BJ (cell line): ENCODE data around the gene HPGD. TPM values are rescaled to one million over a fixed set of nuclear protein-coding genes. Genes with fewer than 3 reads are reported as not detected.
"Not testable (repeated sequence)": the region's sequence is repeated elsewhere in the genome, so short reads cannot be mapped to it uniquely, and the experiment has no call there.

Source experiments
- CTCF ChIA-PET: fragments of 350-600 bp; formaldehyde crosslinking; extraction: SDS; loops from one replicate; lab custom pipeline; 2021; ENCODE audit warnings: antibody characterized with exemption, inconsistent platforms; lab: Yijun Ruan, JAX
- POLR2A ChIA-PET: fragments of 300-600 bp; sonication (Branson Sonifier 250); formaldehyde crosslinking; extraction: SDS; loops from one replicate; lab custom pipeline; 2021; ENCODE audit warnings: antibody characterized with exemption; lab: Charles Lee
- DNase-seq: peaks from one replicate; pipeline ENCODE4 v3.0.0-alpha.2; 2011; ENCODE audit warnings: low read depth
- H3K27me3 ChIP-seq: 2 replicates; pipeline ENCODE4 v1.6.0; 2011; ENCODE audit warnings: low read length; ENCODE audit not compliant: control insufficient read depth, insufficient read depth
- H3K36me3 ChIP-seq: 2 replicates; pipeline ENCODE4 v1.5.1; 2011; ENCODE audit warnings: low read length; ENCODE audit not compliant: control insufficient read depth, insufficient read depth
- H3K4me3 ChIP-seq: 2 replicates; pipeline ENCODE4 v1.5.1; 2011; ENCODE audit warnings: low read depth, mild to moderate bottlenecking, control low read depth, low read length
- CTCF ChIP-seq: IDR thresholded peaks from 2 replicates; pipeline ENCODE4 v1.5.1; 2011; ENCODE audit warnings: low read depth, mild to moderate bottlenecking, control low read depth, inconsistent platforms, low read length, moderate library complexity; ENCODE audit not compliant: insufficient read depth
- polyA plus RNA-seq: library from polyadenylated mRNA; depleted of rRNA; stranded (reverse); fragments of >200 nt; gene quantifications from 2 replicates; pipeline ENCODE4 v1.2.3, GENCODE V29; 2011

The HPGD gene
- polyA plus RNA-seq, 1 experiment = not detected

GRCh38 chr4:174495626-174496025 lies 26.7 kb downstream of the HPGD start:
- H3K4me3 ChIP-seq = no peak overlapping the region
- H3K36me3 ChIP-seq = no peaks in the 10 kb centered on the region
- H3K27me3 ChIP-seq = no peaks in the 10 kb centered on the region
- ChIA-PET POLR2A (no interaction called here), CTCF (no interaction called here)
- DNase-seq = no peak
- TF ChIP-seq CTCF = no peak

GRCh38 chr4:174494726-174495125 lies 27.6 kb downstream of the HPGD start:
- CTCF ChIA-PET = no interaction called here
- TF ChIP-seq CTCF = no peak

GRCh38 chr4:174494146-174494545 lies 28.1 kb downstream of the HPGD start:
- ChIA-PET CTCF (no interaction called here), POLR2A (no interaction called here)

More at GRCh38 chr4:174494726-174495125, 27.6 kb downstream of the HPGD start:
- POLR2A ChIA-PET = no interaction called here
- Histone ChIP-seq H3K36me3 (no peaks in the 10 kb centered on the region), H3K27me3 (no peaks in the 10 kb centered on the region), H3K4me3 (no peak overlapping the region)
- no peak for DNase-seq

GRCh38 chr4:174490451-174490961 lies 31.8 kb downstream of the HPGD start:
- TF ChIP-seq CTCF = no peak
- DNase-seq = peak; percentile 4
- Histone ChIP-seq H3K4me3 (no peak overlapping the region), H3K27me3 (no peaks in the 10 kb centered on the region), H3K36me3 (no peaks in the 10 kb centered on the region)
- POLR2A ChIA-PET = no interaction called here
- CTCF ChIA-PET = interaction anchor here (1.8 kb wide), 1 partner anchor 33 kb away, joined by 4 read pairs; no protein-coding TSS in a partner anchor

More at GRCh38 chr4:174494146-174494545, 28.1 kb downstream of the HPGD start:
- Histone ChIP-seq H3K27me3 (no peaks in the 10 kb centered on the region), H3K4me3 (no peak overlapping the region), H3K36me3 (no peaks in the 10 kb centered on the region)
- no peak for DNase-seq
- no peak for TF ChIP-seq CTCF

GRCh38 chr4:174488368-174488767 lies 33.9 kb downstream of the HPGD start:
- H3K27me3 ChIP-seq, H3K4me3 ChIP-seq, H3K36me3 ChIP-seq, DNase-seq, POLR2A ChIA-PET, CTCF ChIA-PET: not testable (repeated sequence)

- H3K27me3 ChIP-seq = no peaks in the 10 kb centered on the region
- ChIA-PET CTCF (interaction anchor here (1.1 kb wide), 1 partner anchor 8 kb away, joined by 3 read pairs; no protein-coding TSS in a partner anchor), POLR2A (no interaction called here)
- H3K36me3 ChIP-seq = no peaks in the 10 kb centered on the region
- no peak for TF ChIP-seq CTCF
- no peak overlapping the region for H3K4me3 ChIP-seq
- no peak for DNase-seq
Observed at GRCh38 chr4:174485025-174485424, 37.3 kb downstream of the HPGD start.
